Liver (tissue), 9 donors: ENCODE results near the gene ATP2B1. TPM values are rescaled to one million over a fixed set of nuclear protein-coding genes. Genes with fewer than 3 reads are reported as not detected.

Experiments
- DNase-seq: peaks from one replicate; pipeline ENCODE4 v3.0.0-alpha.2; 2017; ENCODE audit warnings: low spot score
- H3K27ac ChIP-seq, 2 donors: one replicate each; pipeline ENCODE4 v1.7.0; 2013; ENCODE audit warnings: inconsistent platforms in 2 of 2, low read length in 2 of 2, control low read depth in 1 of 2, low read depth in 1 of 2, mild to moderate bottlenecking in 1 of 2
- H3K27me3 ChIP-seq, 4 donors: one replicate each; pipeline versions ENCODE4 v1.6.1 to v1.7.0; 2013; ENCODE audit warnings: low read length in 3 of 4, inconsistent platforms in 1 of 4, mild to moderate bottlenecking in 1 of 4, moderate library complexity in 1 of 4; ENCODE audit not compliant: control insufficient read depth in 4 of 4, insufficient read depth in 4 of 4
- H3K36me3 ChIP-seq, 4 donors: one replicate each; pipeline versions ENCODE4 v1.6.1 to v1.7.0; 2013; ENCODE audit warnings: low read length in 3 of 4, mild to moderate bottlenecking in 3 of 4, low read depth in 1 of 4, moderate library complexity in 1 of 4; ENCODE audit not compliant: control insufficient read depth in 4 of 4, insufficient read depth in 3 of 4
- H3K4me1 ChIP-seq, 4 donors: one replicate each; pipeline versions ENCODE4 v1.6.1 to v1.7.0; 2013; ENCODE audit warnings: low read length in 3 of 4, mild to moderate bottlenecking in 3 of 4, moderate library complexity in 1 of 4; ENCODE audit not compliant: control insufficient read depth in 4 of 4, insufficient read depth in 4 of 4
- H3K4me3 ChIP-seq, 3 donors: one replicate each; pipeline versions ENCODE4 v1.6.1 to v1.7.0; 2013; ENCODE audit warnings: low read length in 3 of 3, control low read depth in 1 of 3, low read depth in 1 of 3, mild to moderate bottlenecking in 1 of 3
- H3K9ac ChIP-seq, 2 donors: one replicate each; pipeline ENCODE4 v1.7.0; 2013; ENCODE audit warnings: low read length in 2 of 2, mild to moderate bottlenecking in 2 of 2, moderate library complexity in 2 of 2, control low read depth in 1 of 2, low read depth in 1 of 2
- H3K9me3 ChIP-seq, 4 donors: one replicate each; pipeline versions ENCODE4 v1.6.1 to v1.7.0; 2013; ENCODE audit warnings: low read length in 3 of 4; ENCODE audit not compliant: control insufficient read depth in 4 of 4
- CTCF ChIP-seq: fragments of 150-350 bp; IDR thresholded peaks from 2 replicates; pipeline ENCODE4 v1.5.1; 2017; ENCODE audit warnings: improper control_type of control experiment, low read depth, low read length; ENCODE audit not compliant: missing input control
- FOXA1 ChIP-seq: IDR thresholded peaks from 2 replicates; pipeline ENCODE4 v1.6.1; 2016; ENCODE audit warnings: antibody characterized with exemption
- JUND ChIP-seq, 2 donors: IDR thresholded peaks; 2 replicates each; pipeline ENCODE4 v1.6.1; 2016; ENCODE audit warnings: antibody characterized with exemption in 2 of 2
- MAX ChIP-seq: IDR thresholded peaks from 2 replicates; pipeline ENCODE4 v1.6.1; 2016; ENCODE audit warnings: antibody characterized with exemption
- RAD21 ChIP-seq, 2 donors: IDR thresholded peaks; 2 replicates each; pipeline ENCODE4 v1.6.1; 2016; ENCODE audit warnings: antibody characterized with exemption in 2 of 2, mild to moderate bottlenecking in 2 of 2
- REST ChIP-seq: IDR thresholded peaks from 2 replicates; pipeline ENCODE4 v1.6.1; 2016; ENCODE audit warnings: antibody characterized with exemption, mild to moderate bottlenecking
- RXRA ChIP-seq, 2 donors: IDR thresholded peaks; 2 replicates each; pipeline ENCODE4 v1.6.1; 2017 to 2018; ENCODE audit warnings: antibody characterized with exemption in 2 of 2, mild to moderate bottlenecking in 1 of 2
- TAF1 ChIP-seq: conservative IDR thresholded peaks from 2 replicates; pipeline ENCODE4 v1.6.1; 2016; ENCODE audit warnings: antibody characterized with exemption, mild to moderate bottlenecking
- YY1 ChIP-seq: IDR thresholded peaks from 2 replicates; pipeline ENCODE4 v1.6.1; 2016; ENCODE audit warnings: antibody characterized with exemption, mild to moderate bottlenecking
- ZBTB33 ChIP-seq: IDR thresholded peaks from 2 replicates; pipeline ENCODE4 v1.6.1; 2016; ENCODE audit warnings: antibody characterized with exemption
- WGBS: extraction: QIAGEN DNeasy Blood & Tissue Kit; methylation state at CpG from one replicate; pipeline ENCODE4 v1.1.7; 2013; 5-methylcytosine and 5-hydroxymethylcytosine counted together
- polyA plus RNA-seq, 2 donors: library from polyadenylated mRNA; stranded (reverse) in 1 of 2; unstranded in 1 of 2; fragments of 200-250 nt in 1 of 2; fragments of >200 nt in 1 of 2; fragmentation: Nextera tagmentation in 1 of 2; extraction: Ambion mirVana in 1 of 2; gene quantifications; one replicate each; pipeline versions ENCODE4 v1.2.1 to v1.2.3, GENCODE V29; 2013 to 2015
- total RNA-seq, 2 donors: library from RNA; depleted of rRNA; stranded (reverse); fragments of >200 nt; gene quantifications; one replicate each; pipeline ENCODE4 v1.2.3, GENCODE V29; 2014
- donor health status: healthy.
- donor health status: healthy.
- donor health status: healthy.
- donor health status: healthy.
- donor health status: healthy.

ATP2B1 gene
- total and polyA plus RNA-seq, 4 donors = 7.3 to 41.1 (median 22.8) TPM

GRCh38 chr12:89680409-89680808, 28.2 kb downstream of the ATP2B1 start (continued):
- no peak for TF ChIP-seq YY1
- TF ChIP-seq TAF1 = no peak
- no peak for TF ChIP-seq RXRA (IDR thresholded peaks at IDR 0.05)
- no peak for TF ChIP-seq CTCF

GRCh38 chr12:89679631-89680030, 29.0 kb downstream of the ATP2B1 start:
- H3K4me1 ChIP-seq = no peaks in the 10 kb centered on the region
- H3K27me3 ChIP-seq = no peaks in the 10 kb centered on the region
- 96% methylated on average over 2 of the region's 2 CpGs for WGBS
- no peak overlapping the region for H3K9ac ChIP-seq
- H3K36me3 ChIP-seq = no peaks in the 10 kb centered on the region
- no peak overlapping the region for H3K27ac ChIP-seq
- no peak overlapping the region for H3K4me3 ChIP-seq
- no peak for TF ChIP-seq ZBTB33
- no peak for TF ChIP-seq TAF1
- no peak for TF ChIP-seq FOXA1
- no peak for TF ChIP-seq MAX
- no peak for TF ChIP-seq JUND (IDR thresholded peaks at IDR 0.05)
- no peak for TF ChIP-seq REST
- no peak for TF ChIP-seq RAD21 (IDR thresholded peaks at IDR 0.05)
- TF ChIP-seq CTCF = no peak
- H3K9me3 ChIP-seq = peaks cover 0 to 11% (median 0%) of the 10 kb centered on the region in 4 donors
- no peak for DNase-seq
